Measurements from ENCODE around the gene HPS3. TPM values are rescaled to one million over a fixed set of nuclear protein-coding genes. Genes with fewer than 3 reads are reported as not detected.

HPS3 gene
- total RNA-seq, 2 experiments from 2014 or later, result 26.2 to 38.8 TPM

GRCh38 chr3:149114458-149114857 is 15.0 kb upstream of the HPS3 start:
- DNase-seq (ENCODE audit: low spot score), result no peak
- POLR2A ChIA-PET, result interaction anchor here (0.6 kb wide), 2 partner anchors 16 to 154 kb away, joined by 3 read pairs; no protein-coding TSS in a partner anchor
- Histone ChIP-seq H3K9me3 (ENCODE audit: low read length) (no peaks in the 10 kb centered on the region), H3K4me2 (ENCODE audit: low read length) (no peak overlapping the region), H3K36me3 (ENCODE audit: insufficient read depth, low read length) (no peaks in the 10 kb centered on the region), H3K27ac (ENCODE audit: low read depth, low read length, poor library complexity, severe bottlenecking) (no peak overlapping the region), H4K20me1 (ENCODE audit: insufficient read depth, low read length) (no peaks in the 10 kb centered on the region), H3K4me1 (ENCODE audit: insufficient read depth, low read length, poor library complexity, severe bottlenecking) (no peaks in the 10 kb centered on the region), H3K9me2 (ENCODE audit: insufficient read depth, low read length) (0 out of 2 replicates have a peak, but pooled peaks cover 5% of the 10 kb centered on the region), H3K79me2 (ENCODE audit: insufficient read depth, low read depth, low read length) (no peaks in the 10 kb centered on the region), H2AFZ (ENCODE audit: low read length) (no peak overlapping the region), H3K4me3 (ENCODE audit: low read depth, low read length, poor library complexity, severe bottlenecking) (no peak overlapping the region)
- CTCF ChIA-PET (ENCODE audit: unreplicated experiment), result no interaction called here
- intact Hi-C loops (cut with micrococcal nuclease; ENCODE audit: unreplicated experiment), result no loop called here
- no peak for TF ChIP-seq EZH2phosphoT487 (IDR thresholded peaks at IDR 0.05; ENCODE audit: borderline replicate concordance, low read depth, low read length)
- TF ChIP-seq, protein P1, sequence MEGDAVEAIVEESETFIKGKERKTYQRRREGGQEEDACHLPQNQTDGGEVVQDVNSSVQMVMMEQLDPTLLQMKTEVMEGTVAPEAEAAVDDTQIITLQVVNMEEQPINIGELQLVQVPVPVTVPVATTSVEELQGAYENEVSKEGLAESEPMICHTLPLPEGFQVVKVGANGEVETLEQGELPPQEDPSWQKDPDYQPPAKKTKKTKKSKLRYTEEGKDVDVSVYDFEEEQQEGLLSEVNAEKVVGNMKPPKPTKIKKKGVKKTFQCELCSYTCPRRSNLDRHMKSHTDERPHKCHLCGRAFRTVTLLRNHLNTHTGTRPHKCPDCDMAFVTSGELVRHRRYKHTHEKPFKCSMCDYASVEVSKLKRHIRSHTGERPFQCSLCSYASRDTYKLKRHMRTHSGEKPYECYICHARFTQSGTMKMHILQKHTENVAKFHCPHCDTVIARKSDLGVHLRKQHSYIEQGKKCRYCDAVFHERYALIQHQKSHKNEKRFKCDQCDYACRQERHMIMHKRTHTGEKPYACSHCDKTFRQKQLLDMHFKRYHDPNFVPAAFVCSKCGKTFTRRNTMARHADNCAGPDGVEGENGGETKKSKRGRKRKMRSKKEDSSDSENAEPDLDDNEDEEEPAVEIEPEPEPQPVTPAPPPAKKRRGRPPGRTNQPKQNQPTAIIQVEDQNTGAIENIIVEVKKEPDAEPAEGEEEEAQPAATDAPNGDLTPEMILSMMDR (conservative IDR thresholded peaks at IDR 0.05; ENCODE audit: low read length), result no peak
- no TSS peak for BruUV-seq (replicated peaks)

GRCh38 chr3:149115114-149115513 is 14.3 kb upstream of the HPS3 start:
- no peak overlapping the region for H3K4me3 ChIP-seq (ENCODE audit: low read depth, low read length, poor library complexity, severe bottlenecking)
- intact Hi-C loops (cut with micrococcal nuclease; ENCODE audit: unreplicated experiment), result no loop called here
- H4K20me1 ChIP-seq (ENCODE audit: insufficient read depth, low read length), result no peaks in the 10 kb centered on the region
- TF ChIP-seq, protein P1 (conservative IDR thresholded peaks at IDR 0.05; ENCODE audit: low read length), result no peak
- no peak for TF ChIP-seq EZH2phosphoT487 (IDR thresholded peaks at IDR 0.05; ENCODE audit: borderline replicate concordance, low read depth, low read length)
- no peaks in the 10 kb centered on the region for H3K36me3 ChIP-seq (ENCODE audit: insufficient read depth, low read length)
- H3K27ac ChIP-seq (ENCODE audit: low read depth, low read length, poor library complexity, severe bottlenecking), result no peak overlapping the region
- no peak overlapping the region for H3K4me2 ChIP-seq (ENCODE audit: low read length)
- BruUV-seq (replicated peaks), result no TSS peak
- H3K4me1 ChIP-seq (ENCODE audit: insufficient read depth, low read length, poor library complexity, severe bottlenecking), result peaks cover 3% of the 10 kb centered on the region
- H3K9me2 ChIP-seq (ENCODE audit: insufficient read depth, low read length), result 0 out of 2 replicates have a peak, but pooled peaks cover 5% of the 10 kb centered on the region
- no peak overlapping the region for H2AFZ ChIP-seq (ENCODE audit: low read length)
- H3K79me2 ChIP-seq (ENCODE audit: insufficient read depth, low read depth, low read length), result no peaks in the 10 kb centered on the region
- H3K9me3 ChIP-seq (ENCODE audit: low read length), result no peaks in the 10 kb centered on the region
- DNase-seq (ENCODE audit: low spot score), result no peak
- POLR2A ChIA-PET, result interaction anchor here (0.6 kb wide), 2 partner anchors 15 to 153 kb away, joined by 3 read pairs; no protein-coding TSS in a partner anchor
- CTCF ChIA-PET (ENCODE audit: unreplicated experiment), result no interaction called here

- no peaks in the 10 kb centered on the region for H4K20me1 ChIP-seq (ENCODE audit: insufficient read depth, low read length)
- H3K27ac ChIP-seq (ENCODE audit: low read depth, low read length, poor library complexity, severe bottlenecking), result no peak overlapping the region
- ChIA-PET POLR2A (interaction anchor here (1.0 to 1.2 kb wide), 4 partner anchors 25 to 165 kb away, joined by 3 read pairs; no protein-coding TSS in a partner anchor), CTCF (ENCODE audit: unreplicated experiment) (interaction anchor here (2.7 kb wide), 1 partner anchor 157 kb away, joined by 13 read pairs; no protein-coding TSS in a partner anchor)
- H3K4me2 ChIP-seq (ENCODE audit: low read length), result no peak overlapping the region
- H3K9me3 ChIP-seq (ENCODE audit: low read length), result no peaks in the 10 kb centered on the region
- H3K36me3 ChIP-seq (ENCODE audit: insufficient read depth, low read length), result no peaks in the 10 kb centered on the region
- no peak for DNase-seq (ENCODE audit: low spot score)
- no peak overlapping the region for H3K4me3 ChIP-seq (ENCODE audit: low read depth, low read length, poor library complexity, severe bottlenecking)
- H3K4me1 ChIP-seq (ENCODE audit: insufficient read depth, low read length, poor library complexity, severe bottlenecking), result peaks cover 4% of the 10 kb centered on the region
- no TSS peak for BruUV-seq (replicated peaks)
- H2AFZ ChIP-seq (ENCODE audit: low read length), result no peak overlapping the region
- TF ChIP-seq, protein P1 (conservative IDR thresholded peaks at IDR 0.05; ENCODE audit: low read length), result no peak
- no peak for TF ChIP-seq EZH2phosphoT487 (IDR thresholded peaks at IDR 0.05; ENCODE audit: borderline replicate concordance, low read depth, low read length)
- 0 out of 2 replicates have a peak, but pooled peaks cover 5% of the 10 kb centered on the region for H3K9me2 ChIP-seq (ENCODE audit: insufficient read depth, low read length)
- intact Hi-C loops (cut with micrococcal nuclease; ENCODE audit: unreplicated experiment), result no loop called here
- no peaks in the 10 kb centered on the region for H3K79me2 ChIP-seq (ENCODE audit: insufficient read depth, low read depth, low read length)
Observed at GRCh38 chr3:149118724-149119123, 10.7 kb upstream of the HPS3 start.

Measured in OCI-LY7 (cell line).